GM21423 (cell line): ENCODE data around the gene CYTH4.

ENCODE experiments used
- ATAC-seq: cut with Tn5 transposase; IDR thresholded peaks from one replicate; pipeline ENCODE4 v1.9.1; 2021; ENCODE audit warnings: mild to moderate bottlenecking, moderate library complexity; ENCODE audit not compliant: unreplicated experiment

Gene CYTH4

GRCh38 chr22:37288521-37288920, 6.2 kb downstream of the CYTH4 start:
- no peak for ATAC-seq

DNA sequence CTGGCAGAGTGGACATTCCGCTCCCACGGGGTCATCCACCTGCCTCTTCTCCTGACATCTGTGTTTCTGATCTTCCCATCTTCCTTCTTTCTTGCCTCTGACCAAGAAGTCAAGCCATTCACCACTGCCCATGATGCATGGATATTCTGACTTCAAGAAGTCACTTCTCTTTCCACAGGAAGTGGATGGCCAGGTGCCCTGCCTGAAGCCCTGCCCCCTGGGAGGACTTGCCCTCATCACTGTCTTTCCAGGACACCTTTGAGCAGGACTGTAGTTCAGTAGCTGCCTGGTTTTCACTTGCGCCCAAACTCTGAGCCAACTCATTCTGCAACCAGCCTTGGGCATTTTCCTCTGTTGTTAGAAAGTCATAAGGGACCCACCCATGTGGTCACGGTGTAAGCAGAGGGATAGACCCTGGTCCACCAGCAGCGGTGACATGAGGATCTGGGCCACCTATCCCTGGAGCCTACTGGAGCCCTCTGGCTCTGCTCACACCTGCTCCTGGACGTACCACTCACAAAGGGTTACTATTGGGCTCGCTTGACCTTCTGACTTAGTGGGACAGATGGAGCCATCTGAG, 6.9 kb downstream of the CYTH4 start:
- no peak for ATAC-seq

DNA sequence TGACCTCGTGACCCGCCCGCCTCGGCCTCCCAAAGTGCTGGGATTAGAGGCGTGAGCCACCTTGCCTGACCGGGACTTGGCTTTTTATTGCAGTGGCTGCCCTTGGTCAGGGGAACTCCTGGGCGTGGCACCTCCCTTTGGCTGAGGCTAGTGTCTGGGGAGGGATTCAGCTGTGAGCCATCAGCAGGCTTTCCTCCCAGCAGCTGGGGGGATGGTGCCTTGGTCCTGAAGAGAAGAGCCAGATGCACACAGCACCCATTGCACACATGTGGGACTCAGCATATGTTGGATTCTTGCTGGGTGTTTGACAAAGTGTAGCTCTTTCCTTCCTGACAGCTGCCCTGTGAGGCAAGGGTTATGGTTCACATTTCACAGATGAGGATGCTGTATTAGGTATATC, 8.4 kb downstream of the CYTH4 start:
- no peak for ATAC-seq

DNA sequence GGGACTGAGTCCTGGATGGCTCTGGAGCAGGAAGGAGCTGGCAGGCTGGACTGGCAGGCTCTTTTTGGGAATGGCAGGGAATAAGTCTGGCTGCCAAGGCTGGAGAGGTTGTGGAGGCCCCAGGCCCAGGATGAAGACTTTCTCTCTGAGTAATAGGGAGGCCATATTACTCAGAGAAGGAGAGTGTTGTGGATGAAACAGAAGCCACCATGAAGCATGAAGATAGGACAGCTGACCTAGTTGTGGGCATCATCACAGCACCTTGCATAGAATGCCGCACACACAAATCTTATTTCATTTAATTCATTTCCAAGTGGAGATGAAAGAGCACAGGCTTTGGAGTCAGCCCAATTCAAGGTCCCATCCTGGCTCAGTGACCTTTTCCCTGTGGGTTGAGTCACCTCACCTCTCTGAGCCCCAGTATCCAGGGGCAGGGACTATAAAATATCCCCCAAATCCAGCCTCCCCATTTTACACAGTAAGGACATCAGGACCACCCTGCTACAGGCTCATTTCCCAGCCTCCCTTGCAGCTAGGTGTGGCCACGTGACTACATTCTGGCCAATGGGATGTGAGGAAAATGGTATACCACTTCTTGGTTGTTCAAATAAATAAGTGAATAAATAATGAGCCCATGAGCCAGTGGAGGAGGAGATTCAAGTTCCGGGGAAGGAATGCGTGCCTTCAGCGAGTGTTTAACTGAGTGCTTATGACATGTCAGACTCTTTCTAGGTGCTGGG, 9.4 kb downstream of the CYTH4 start:
- ATAC-seq, result no peak

- ATAC-seq, result no peak
These were observed 10.3 kb downstream of the CYTH4 start for GRCh38 chr22:37292641-37293040.

- no peak for ATAC-seq
These were observed 10.9 kb downstream of the CYTH4 start for GRCh38 chr22:37293172-37293571.

GRCh38 chr22:37294747-37295146, 12.4 kb downstream of the CYTH4 start:
- ATAC-seq, result no peak

- no peak for ATAC-seq
These were observed 13.0 kb downstream of the CYTH4 start for GRCh38 chr22:37295213-37295886.

GRCh38 chr22:37295946-37296345, 13.6 kb downstream of the CYTH4 start:
- ATAC-seq, result no peak

GRCh38 chr22:37298748-37299495, 16.6 kb downstream of the CYTH4 start:
- no peak for ATAC-seq

GRCh38 chr22:37299969-37300509, 17.7 kb downstream of the CYTH4 start:
- ATAC-seq, result no peak

DNA sequence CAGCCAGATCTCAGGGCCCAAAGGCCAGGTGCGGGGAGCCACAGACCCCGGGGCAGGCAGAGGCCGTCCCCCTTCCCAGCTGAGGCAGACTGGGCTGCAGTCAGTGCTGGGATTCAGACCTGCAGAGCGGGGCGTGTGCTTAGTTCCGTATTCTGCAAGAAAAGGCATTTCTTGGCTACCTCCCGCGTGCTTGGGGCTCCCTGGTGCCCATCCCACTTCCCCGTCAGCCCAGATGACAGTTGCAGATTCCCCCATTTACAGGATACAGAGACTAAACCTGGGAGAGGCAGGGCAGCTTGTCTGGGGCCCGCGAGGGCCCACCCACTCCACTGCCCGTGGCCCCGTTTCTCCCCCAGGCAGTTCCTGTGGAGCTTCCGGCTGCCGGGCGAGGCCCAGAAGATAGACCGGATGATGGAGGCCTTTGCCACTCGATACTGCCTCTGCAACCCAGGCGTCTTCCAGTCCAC, 18.3 kb downstream of the CYTH4 start:
- ATAC-seq, result no peak

DNA sequence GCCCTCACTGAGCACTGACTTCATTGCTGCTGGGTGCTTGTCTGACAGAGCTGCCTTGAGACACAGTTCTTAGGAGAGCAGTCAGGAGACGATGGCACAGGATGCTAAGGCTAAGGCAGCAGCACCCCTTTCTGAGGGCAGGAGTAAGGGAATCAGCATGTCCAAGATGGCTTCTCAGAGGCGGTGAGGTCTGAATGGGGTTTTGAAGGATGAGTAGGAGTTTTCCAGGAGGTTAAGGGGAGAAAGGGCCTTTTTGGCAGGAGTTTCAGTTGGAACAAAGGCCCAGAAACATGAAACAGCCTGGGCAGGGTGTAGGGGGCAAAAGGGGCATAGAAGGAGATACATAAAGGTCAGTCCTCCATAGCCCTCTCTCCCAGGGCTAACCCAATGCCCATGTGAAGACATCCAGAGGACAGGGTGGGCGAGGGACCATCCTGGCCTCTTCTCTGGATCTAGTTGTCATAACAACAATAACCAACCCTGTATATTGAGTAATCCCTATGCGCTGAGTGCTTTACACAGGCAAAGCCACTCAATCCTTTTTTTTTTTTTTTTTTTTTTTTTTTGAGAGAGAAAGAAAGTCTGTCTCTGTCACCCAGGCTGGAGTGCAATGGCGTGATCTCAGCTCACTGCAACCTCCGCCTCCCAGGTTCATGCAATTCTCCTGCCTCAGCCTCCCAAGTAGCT, 19.0 kb downstream of the CYTH4 start:
- ATAC-seq, result no peak

DNA sequence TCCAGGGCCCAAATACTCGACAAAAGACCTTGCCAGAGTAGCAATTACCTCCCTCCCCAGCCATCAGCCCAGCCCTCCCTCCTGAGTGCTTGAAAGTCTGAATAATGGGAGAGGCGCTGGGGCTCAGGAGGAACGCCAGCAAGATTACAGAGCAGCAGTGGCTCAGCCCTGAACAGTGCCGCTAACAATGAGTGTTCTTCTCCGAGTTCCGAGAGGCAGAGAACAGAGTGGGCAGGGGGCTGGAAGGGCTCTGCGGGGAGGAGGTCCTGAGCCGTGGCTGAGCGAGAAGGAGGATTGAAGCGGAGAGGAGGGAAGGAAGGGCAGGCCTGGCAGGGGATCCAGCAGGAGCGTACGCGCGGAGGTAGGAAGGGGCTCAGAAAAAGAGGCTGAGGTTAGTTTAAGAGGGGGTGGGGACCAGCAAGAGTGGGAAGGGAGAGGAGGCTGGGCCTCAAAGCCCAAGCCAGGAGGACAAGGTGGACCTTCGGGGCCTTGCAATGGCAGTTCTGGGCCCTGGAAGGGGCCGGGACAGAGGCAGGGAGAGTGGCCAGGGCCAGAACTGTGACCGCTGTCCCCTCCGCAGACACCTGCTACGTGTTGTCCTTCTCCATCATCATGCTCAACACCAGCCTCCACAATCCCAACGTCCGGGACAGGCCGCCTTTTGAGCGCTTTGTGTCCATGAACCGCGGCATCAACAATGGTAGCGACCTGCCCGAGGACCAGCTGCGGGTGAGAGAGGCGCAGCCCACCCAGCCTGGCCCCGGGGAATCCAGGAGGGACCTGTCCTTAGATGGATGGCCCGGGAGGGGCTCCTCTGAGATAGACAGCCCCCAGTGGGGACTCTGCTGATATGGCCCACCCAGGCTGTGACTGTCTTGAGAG, 20.6 kb downstream of the CYTH4 start:
- ATAC-seq, result no peak

DNA sequence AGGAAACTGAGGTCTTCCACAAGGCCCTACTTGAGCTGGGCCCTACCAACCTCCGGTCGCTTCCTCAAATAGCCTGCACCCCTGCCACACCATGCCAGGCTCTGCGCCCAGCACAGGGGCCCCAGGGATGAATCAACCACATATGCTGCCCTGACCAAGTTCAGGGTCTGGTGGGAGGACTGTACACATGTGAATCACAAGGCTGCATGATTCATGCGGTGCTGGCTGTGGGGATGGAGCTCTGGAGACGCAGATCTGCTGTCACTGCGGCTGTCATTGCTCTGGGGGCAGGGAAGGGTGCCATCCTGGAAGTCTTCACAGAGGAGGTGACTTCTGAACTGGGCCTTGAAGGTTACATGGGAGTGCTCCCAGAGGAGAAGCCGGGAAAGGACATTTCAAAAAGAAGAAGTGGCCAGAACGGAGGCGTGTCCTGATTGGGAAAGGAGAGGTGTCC, 21.5 kb downstream of the CYTH4 start:
- no peak for ATAC-seq

- ATAC-seq, result no peak
These were observed 22.5 kb downstream of the CYTH4 start for GRCh38 chr22:37304595-37305343.

- ATAC-seq, result no peak
These were observed 23.6 kb downstream of the CYTH4 start for GRCh38 chr22:37305887-37306286.

DNA sequence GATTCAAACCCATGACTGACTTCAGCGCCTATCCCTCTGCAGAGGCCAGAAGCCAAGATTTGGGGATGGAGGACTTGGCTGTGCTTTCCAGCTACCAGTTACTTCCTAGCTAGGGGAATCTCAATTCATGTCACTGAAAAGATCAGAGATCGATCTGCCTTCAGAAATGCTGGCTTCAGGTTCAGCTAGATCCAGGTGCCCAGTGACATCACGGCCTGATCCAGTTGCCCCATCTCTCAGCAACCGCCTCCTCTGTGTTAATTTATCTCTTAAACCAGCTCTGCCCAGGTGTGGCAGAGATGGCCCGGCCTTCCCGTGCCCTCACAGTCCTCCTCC, 24.2 kb downstream of the CYTH4 start:
- no peak for ATAC-seq
